H1 (cell line): ENCODE measurements around the gene RND3. TPM values are rescaled to one million over a fixed set of nuclear protein-coding genes. Genes with fewer than 3 reads are reported as not detected.

Experiments
- CTCF ChIA-PET: fragments of 300-600 bp; sonication (Branson Sonifier 250); formaldehyde crosslinking; loops from one replicate; lab custom pipeline; 2021; ENCODE audit not compliant: partially characterized antibody; lab: Charles Lee
- POLR2A ChIA-PET: fragments of 300-600 bp; sonication (Branson Sonifier 250); formaldehyde crosslinking; loops from one replicate; lab custom pipeline; 2021; ENCODE audit warnings: inconsistent platforms; ENCODE audit not compliant: partially characterized antibody; lab: Charles Lee
- DNase-seq, 2 experiments: peaks; one replicate each; pipeline versions ENCODE4 v3.0.0 to v3.0.0-alpha.2; 2010 to 2022; ENCODE audit warnings: low spot score in 2 of 2, low read depth in 1 of 2, mixed read lengths in 1 of 2
- FAIRE-seq: peaks from 2 replicates; lab custom pipeline; 2011; peaks lifted over from hg19 to GRCh38; lab: Jason Lieb, UNC
- H2AFZ ChIP-seq: 2 replicates; pipeline ENCODE4 v1.8.1; 2012; ENCODE audit warnings: low read length, inconsistent platforms
- H2AK5ac ChIP-seq: 2 replicates; pipeline ENCODE4 v1.6.1; 2013; ENCODE audit warnings: low read depth, low read length
- H2BK120ac ChIP-seq: replicated peaks from 2 replicates; pipeline ENCODE3; 2013; ENCODE audit warnings: low read depth, low read length, inconsistent platforms
- H2BK12ac ChIP-seq: 2 replicates; pipeline ENCODE4 v1.6.1; 2013; ENCODE audit warnings: low read depth, low read length
- H2BK15ac ChIP-seq: 2 replicates; pipeline ENCODE4 v1.6.1; 2013; ENCODE audit warnings: low read length
- H2BK20ac ChIP-seq: 2 replicates; pipeline ENCODE4 v1.6.1; 2013; ENCODE audit warnings: low read length
- H2BK5ac ChIP-seq: 2 replicates; pipeline ENCODE4 v1.6.1; 2013; ENCODE audit warnings: low read depth, low read length
- H3K14ac ChIP-seq: 2 replicates; pipeline ENCODE4 v1.6.1; 2013; ENCODE audit warnings: inconsistent platforms; ENCODE audit not compliant: insufficient read length
- H3K18ac ChIP-seq: 2 replicates; pipeline ENCODE4 v1.6.1; 2013; ENCODE audit warnings: low read length; ENCODE audit errors: extremely low read depth
- H3K23ac ChIP-seq: 2 replicates; pipeline ENCODE4 v1.6.1; 2013; ENCODE audit warnings: inconsistent platforms; ENCODE audit not compliant: insufficient read length
- H3K23me2 ChIP-seq: 2 replicates; pipeline ENCODE4 v1.6.1; 2013; ENCODE audit warnings: low read depth, low read length
- H3K27ac ChIP-seq: 2 replicates; pipeline ENCODE4 v1.6.1; 2011; ENCODE audit warnings: low read depth, low read length, inconsistent platforms
- H3K27me3 ChIP-seq, 4 experiments: replicated peaks in 1 of 4; 1 replicate in 1 of 4; 2 replicates in 3 of 4; pipeline versions ENCODE4 v1.6.1 to v1.8.1; 2011 to 2013; ENCODE audit warnings: low read length in 3 of 4, mild to moderate bottlenecking in 3 of 4, inconsistent platforms in 2 of 4, mixed read lengths in 2 of 4, moderate library complexity in 1 of 4; ENCODE audit not compliant: control insufficient read depth in 3 of 4, insufficient read depth in 3 of 4; ENCODE audit errors: extremely low read depth in 1 of 4
- H3K36me3 ChIP-seq, 4 experiments: 2 replicates each; pipeline versions ENCODE4 v1.6.1 to v1.8.1; 2011 to 2013; ENCODE audit warnings: mild to moderate bottlenecking in 4 of 4, low read length in 3 of 4, moderate library complexity in 2 of 4, control low read depth in 1 of 4, inconsistent platforms in 1 of 4; ENCODE audit not compliant: insufficient read depth in 4 of 4, control insufficient read depth in 2 of 4
- H3K4ac ChIP-seq: replicated peaks from 2 replicates; pipeline ENCODE3; 2013; ENCODE audit warnings: low read length, low read depth, mixed read lengths, inconsistent platforms; ENCODE audit not compliant: insufficient read length
- H3K4me1 ChIP-seq, 4 experiments: replicated peaks in 1 of 4; 1 replicate in 1 of 4; 2 replicates in 3 of 4; pipeline versions ENCODE4 v1.6.1 to v1.8.1; 2011 to 2013; ENCODE audit warnings: low read length in 3 of 4, inconsistent platforms in 2 of 4, mixed read lengths in 1 of 4; ENCODE audit not compliant: insufficient read depth in 4 of 4, control insufficient read depth in 3 of 4
- H3K4me2 ChIP-seq, 2 experiments: 2 replicates each; pipeline versions ENCODE4 v1.6.1 to v1.8.1; 2011 to 2013; ENCODE audit warnings: low read depth in 2 of 2, low read length in 2 of 2, control low read depth in 1 of 2, inconsistent platforms in 1 of 2, mild to moderate bottlenecking in 1 of 2; ENCODE audit not compliant: insufficient read depth in 1 of 2
- H3K4me3 ChIP-seq, 4 experiments: fragments of 200-600, 300-600 bp in 1 of 4; sonication (generic), shearing (Covaris generic), sonication (Bioruptor Twin) in 1 of 4; 2 replicates each; pipeline versions ENCODE4 v1.5.1 to v1.8.1; 2011 to 2016; ENCODE audit warnings: low read length in 4 of 4, low read depth in 3 of 4, control low read depth in 2 of 4, inconsistent platforms in 2 of 4, mild to moderate bottlenecking in 2 of 4, mixed read lengths in 1 of 4, moderate library complexity in 1 of 4; ENCODE audit not compliant: insufficient read depth in 2 of 4; ENCODE audit errors: extremely low read depth in 1 of 4
- H3K56ac ChIP-seq: replicated peaks from 2 replicates; pipeline ENCODE3; 2013; ENCODE audit warnings: low read depth, mild to moderate bottlenecking, mixed read lengths, low read length, inconsistent platforms; ENCODE audit not compliant: insufficient read length
- H3K79me1 ChIP-seq: 2 replicates; pipeline ENCODE4 v1.6.1; 2013; ENCODE audit warnings: low read depth, low read length, control low read depth
- H3K79me2 ChIP-seq, 2 experiments: 2 replicates each; pipeline versions ENCODE4 v1.6.1 to v1.8.1; 2012 to 2013; ENCODE audit warnings: low read length in 2 of 2, mild to moderate bottlenecking in 2 of 2, inconsistent platforms in 1 of 2; ENCODE audit not compliant: insufficient read depth in 2 of 2, control insufficient read depth in 1 of 2
- H3K9ac ChIP-seq, 4 experiments: replicated peaks in 1 of 4; 1 replicate in 1 of 4; 2 replicates in 3 of 4; pipeline versions ENCODE4 v1.6.1 to v1.8.1; 2011 to 2013; ENCODE audit warnings: low read depth in 3 of 4, low read length in 3 of 4, control low read depth in 2 of 4, mild to moderate bottlenecking in 2 of 4, moderate library complexity in 2 of 4, inconsistent platforms in 1 of 4; ENCODE audit errors: extremely low read depth in 1 of 4
- H3K9me3 ChIP-seq, 2 experiments: 2 replicates each; pipeline versions ENCODE4 v1.6.1 to v1.8.1; 2012 to 2013; ENCODE audit warnings: mild to moderate bottlenecking in 2 of 2, moderate library complexity in 2 of 2, control low read depth in 1 of 2, inconsistent platforms in 1 of 2, low read depth in 1 of 2, low read length in 1 of 2, mixed read lengths in 1 of 2; ENCODE audit not compliant: insufficient read depth in 2 of 2
- H4K20me1 ChIP-seq, 2 experiments: replicated peaks in 1 of 2; 2 replicates each; pipeline versions ENCODE3 to v1.8.1; 2011 to 2013; ENCODE audit warnings: inconsistent platforms in 2 of 2, low read length in 2 of 2, mild to moderate bottlenecking in 1 of 2; ENCODE audit not compliant: insufficient read depth in 2 of 2, control insufficient read depth in 1 of 2
- H4K5ac ChIP-seq: 2 replicates; pipeline ENCODE4 v1.6.1; 2013; ENCODE audit warnings: low read length, low read depth, mixed read lengths, inconsistent platforms; ENCODE audit not compliant: insufficient read length
- H4K8ac ChIP-seq: 2 replicates; pipeline ENCODE4 v1.8.0; 2013; ENCODE audit warnings: mild to moderate bottlenecking, moderate library complexity, low read length, inconsistent platforms; ENCODE audit not compliant: insufficient read depth; ENCODE audit errors: extremely low read depth
- H4K91ac ChIP-seq: replicated peaks from 2 replicates; pipeline ENCODE3; 2013; ENCODE audit warnings: low read length, mixed read lengths, inconsistent platforms; ENCODE audit not compliant: insufficient read length
- ASH2L ChIP-seq: fragments of 200-600, 300-600 bp; sonication (generic); IDR thresholded peaks from one replicate; pipeline ENCODE4 v1.7.1; 2017; ENCODE audit warnings: low read length
- BCL11A ChIP-seq, 2 experiments: IDR thresholded peaks; one replicate each; pipeline ENCODE4 v1.6.1; 2011; ENCODE audit warnings: low read depth in 2 of 2, low read length in 2 of 2, mild to moderate bottlenecking in 2 of 2
- BRCA1 ChIP-seq: IDR thresholded peaks from 2 replicates; pipeline ENCODE4 v1.6.1; 2012; ENCODE audit warnings: low read depth, low read length, improper control_type of control experiment
- EZH2 ChIP-seq: fragments of 200-600 bp; sonication (generic); IDR thresholded peaks from 2 replicates; pipeline ENCODE4 v1.7.1; 2012; ENCODE audit warnings: low read depth, mild to moderate bottlenecking, moderate library complexity, low read length, inconsistent platforms; ENCODE audit not compliant: severe bottlenecking
- JUND ChIP-seq: IDR thresholded peaks from 2 replicates; pipeline ENCODE4 v1.6.1; 2011; ENCODE audit warnings: mild to moderate bottlenecking, improper control_type of control experiment, low read length
- KDM5A ChIP-seq: fragments of 200-600 bp; IDR thresholded peaks from 2 replicates; pipeline ENCODE4 v1.7.1; 2012; ENCODE audit warnings: mild to moderate bottlenecking, low read length, inconsistent platforms, mixed read lengths
- RBBP5 ChIP-seq: IDR thresholded peaks from 2 replicates; pipeline ENCODE4 v1.7.1; 2012; ENCODE audit warnings: low read depth, mild to moderate bottlenecking, inconsistent platforms, low read length, moderate library complexity, borderline replicate concordance
- SAP30 ChIP-seq: fragments of 300-600 bp; sonication (generic); IDR thresholded peaks from 2 replicates; pipeline ENCODE4 v1.7.1; 2012; ENCODE audit warnings: low read length, moderate library complexity, mild to moderate bottlenecking, inconsistent platforms; ENCODE audit not compliant: insufficient read depth, insufficient replicate concordance
- SIN3A ChIP-seq, 2 experiments: IDR thresholded peaks in 1 of 2; conservative IDR thresholded peaks in 1 of 2; 2 replicates each; pipeline ENCODE4 v1.6.1; 2011 to 2012; ENCODE audit warnings: low read length in 2 of 2, improper control_type of control experiment in 1 of 2, low read depth in 1 of 2, mild to moderate bottlenecking in 1 of 2
- SRF ChIP-seq: IDR thresholded peaks from 2 replicates; pipeline ENCODE4 v1.6.1; 2011; ENCODE audit warnings: mild to moderate bottlenecking, low read depth, low read length, moderate library complexity
- SUZ12 ChIP-seq: fragments of 200-600 bp; sonication (generic); IDR thresholded peaks from 2 replicates; pipeline ENCODE4 v1.6.1; 2012; ENCODE audit warnings: mild to moderate bottlenecking, inconsistent platforms, low read length, moderate library complexity, mixed read lengths
- TCF12 ChIP-seq: IDR thresholded peaks from 2 replicates; pipeline ENCODE4 v1.6.1; 2011; ENCODE audit warnings: low read depth, mild to moderate bottlenecking, low read length
- WGBS, 2 experiments: shearing (Covaris generic) in 1 of 2; methylation state at CpG; one replicate each; pipeline versions ENCODE4 v1.1.6 to v1.1.7; 2013 to 2015; ENCODE audit warnings: low lambda C conversion rate in 2 of 2, mixed read lengths in 2 of 2, inconsistent platforms in 1 of 2, low coverage in 1 of 2, missing lambda C conversion rate in 1 of 2; ENCODE audit not compliant: insufficient replicate concordance in 2 of 2, insufficient coverage in 1 of 2, insufficient read length in 1 of 2; ENCODE audit errors: extremely low coverage in 1 of 2, missing lambda C conversion rate in 1 of 2; 5-methylcytosine and 5-hydroxymethylcytosine counted together
- polyA plus RNA-seq, 7 experiments: library from polyadenylated mRNA; depleted of rRNA in 3 of 7; stranded (reverse) in 5 of 7; unstranded in 2 of 7; fragments of >200 nt in 5 of 7; fragments of 200-250 nt in 2 of 7; gene quantifications; 1 replicate in 5 of 7; 2 replicates in 1 of 7; 4 replicates in 1 of 7; pipeline versions ENCODE4 v1.2.1 to v1.2.3, GENCODE V29; 2011 to 2013; ENCODE audit warnings: missing spikeins in 2 of 7, mixed read lengths in 2 of 7
- total RNA-seq: library from RNA; stranded (reverse); fragmentation: NEBNext Ultra II Directional; extraction: Animal tissue kit (Norgen Biotek cat#: 25700); gene quantifications from 2 replicates; pipeline ENCODE4 v1.2.1, GENCODE V29; 2021
- TF ChIP-seq, protein P1 (sequence below): IDR thresholded peaks from 2 replicates; pipeline ENCODE4 v1.6.1; 2011; ENCODE audit warnings: low read depth, mild to moderate bottlenecking, low read length; ENCODE audit not compliant: insufficient read depth

Gene RND3
- total and polyA plus RNA-seq, 2 of the 8 experiments (the other 6 are each of a cell fraction or from before 2014, with no cell fraction given) = 12.2 to 25.6 TPM

DNA sequence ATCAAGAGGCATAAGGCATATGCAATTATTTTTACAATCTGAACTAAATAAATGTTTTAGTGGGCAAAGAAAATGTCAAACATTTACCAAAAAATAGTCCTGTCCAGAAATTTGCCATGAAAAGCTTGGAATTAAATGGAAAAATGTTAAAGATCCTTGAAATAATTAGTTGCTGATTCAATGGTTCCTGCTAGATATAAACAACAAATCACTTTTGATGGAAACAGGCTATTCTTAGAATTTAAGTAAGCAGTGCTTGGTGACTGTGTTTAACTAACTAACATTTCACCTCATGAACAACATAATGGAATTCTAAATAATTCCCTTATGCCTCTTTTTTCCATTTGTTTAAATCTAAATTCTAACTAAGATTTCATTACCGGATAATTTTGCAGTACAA lies 3.9 kb downstream of the RND3 start:
- Histone ChIP-seq H3K9ac (no peak overlapping the region), H3K4me1 (peaks cover 4 to 13% (median 10%) of the 10 kb centered on the region in 4 experiments; a peak in 6 of 7 replicates), H4K91ac (no peak overlapping the region), H2BK5ac (no peak overlapping the region), H2BK12ac (no peak overlapping the region), H3K23ac (no peak overlapping the region), H3K79me2 (peaks cover 24 to 89% of the 10 kb centered on the region in 2 experiments), H3K4ac (no peak overlapping the region), H4K5ac (no peak overlapping the region), H3K27me3 (peaks cover 0 to 2% (median 0%) of the 10 kb centered on the region in 4 experiments; a peak in 1 of 7 replicates), H2AFZ (no peak overlapping the region), H3K23me2 (peaks cover 11% of the 10 kb centered on the region; the same call in 1 of the 2 replicates), H4K20me1 (peaks cover 32 to 33% of the 10 kb centered on the region in 2 experiments), H2BK120ac (no peak overlapping the region), H3K4me3 (0 out of 8 replicates have a peak overlapping the region, but pooled peaks of 1 of the 4 experiments have one; percentile 98), H2AK5ac (no peak overlapping the region), H3K36me3 (no peaks in the 10 kb centered on the region; a peak in 3 of 8 replicates), H3K14ac (no peak overlapping the region), H3K27ac (no peak overlapping the region), H3K9me3 (no peaks in the 10 kb centered on the region), H2BK15ac (no peak overlapping the region), H3K56ac (no peak overlapping the region), H3K4me2 (no peak overlapping the region; a peak in 1 of 4 replicates), H3K18ac (no peak overlapping the region), H3K79me1 (no peaks in the 10 kb centered on the region), H4K8ac (no peak overlapping the region), H2BK20ac (no peak overlapping the region)
- DNase-seq (no peak), FAIRE-seq (no peak)
- ChIA-PET CTCF (interaction anchor here (0.6 kb wide), 1 partner anchor 660 kb away, joined by 3 read pairs; no protein-coding TSS in a partner anchor), POLR2A (no interaction called here)
- 94% methylated on average over 1 of the region's 1 CpG; no CpG with 5 or more reads in 1 of the 2 experiments for WGBS, 2 experiments
- TF ChIP-seq TCF12 (no peak), KDM5A (no peak), RBBP5 (no peak), JUND (no peak), BCL11A (IDR thresholded peaks at IDR 0.05; ENCODE audit: low read depth in 2 of 2, low read length in 2 of 2) (no peak), SAP30 (no peak), EZH2 (no peak), SIN3A (conservative IDR thresholded peaks at IDR 0.05 in 1 of 2, IDR thresholded peaks at IDR 0.05 in 1 of 2; ENCODE audit: low read depth in 1 of 2, low read length in 2 of 2) (no peak), ASH2L (no peak), SRF (no peak), SUZ12 (no peak), BRCA1 (no peak)
- TF ChIP-seq, protein P1, sequence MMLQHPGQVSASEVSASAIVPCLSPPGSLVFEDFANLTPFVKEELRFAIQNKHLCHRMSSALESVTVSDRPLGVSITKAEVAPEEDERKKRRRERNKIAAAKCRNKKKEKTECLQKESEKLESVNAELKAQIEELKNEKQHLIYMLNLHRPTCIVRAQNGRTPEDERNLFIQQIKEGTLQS = no peak
